DOHH2 (cell line): Measurements from ENCODE around the gene TRHDE.

ENCODE experiments used
- H3F3A ChIP-seq: fragments of 200-600 bp; sonication (generic), shearing (Covaris generic); 2 replicates; pipeline ENCODE4 v1.6.0; 2016; ENCODE audit warnings: antibody characterized with exemption, mild to moderate bottlenecking; ENCODE audit not compliant: control insufficient read depth, insufficient read depth
- H3K27ac ChIP-seq: fragments of 200-600 bp; sonication (generic); 2 replicates; pipeline ENCODE4 v1.5.1; 2014; ENCODE audit warnings: low read depth, mild to moderate bottlenecking, low read length, moderate library complexity
- H3K27me3 ChIP-seq: fragments of 200-600 bp; sonication (generic); 2 replicates; pipeline ENCODE4 v1.6.1; 2014; ENCODE audit warnings: mild to moderate bottlenecking, low read length, mixed read lengths; ENCODE audit not compliant: control insufficient read depth
- H3K36me3 ChIP-seq: fragments of 200-600 bp; sonication (generic); 2 replicates; pipeline ENCODE4 v1.6.1; 2014; ENCODE audit warnings: mild to moderate bottlenecking, low read length, moderate library complexity, mixed read lengths; ENCODE audit not compliant: control insufficient read depth
- H3K4me1 ChIP-seq: fragments of 200-600 bp; sonication (generic); 2 replicates; pipeline ENCODE4 v1.6.1; 2014; ENCODE audit warnings: mild to moderate bottlenecking, low read length, mixed read lengths; ENCODE audit not compliant: control insufficient read depth
- H3K4me2 ChIP-seq: fragments of 200-600 bp; sonication (generic); 2 replicates; pipeline ENCODE4 v1.6.0; 2014; ENCODE audit warnings: mild to moderate bottlenecking, low read length, moderate library complexity
- H3K4me3 ChIP-seq: fragments of 200-600 bp; sonication (generic); 2 replicates; pipeline ENCODE4 v1.5.1; 2014; ENCODE audit warnings: mild to moderate bottlenecking, low read length, mixed read lengths
- H3K79me2 ChIP-seq: fragments of 200-600 bp; sonication (generic); 2 replicates; pipeline ENCODE4 v1.6.1; 2014; ENCODE audit warnings: mild to moderate bottlenecking, low read length, mixed read lengths; ENCODE audit not compliant: control insufficient read depth
- H3K9me2 ChIP-seq: fragments of 200-600 bp; sonication (generic); replicated peaks from 2 replicates; pipeline ENCODE4 v1.6.1; 2014; ENCODE audit warnings: mild to moderate bottlenecking, low read length, mixed read lengths; ENCODE audit not compliant: control insufficient read depth
- H3K9me3 ChIP-seq: fragments of 200-600 bp; sonication (generic); 2 replicates; pipeline ENCODE4 v1.6.1; 2014; ENCODE audit warnings: antibody characterized with exemption, low read length, mixed read lengths; ENCODE audit not compliant: control insufficient read depth, insufficient read depth
- H4K20me1 ChIP-seq: fragments of 200-600 bp; sonication (generic); 2 replicates; pipeline ENCODE4 v1.6.0; 2014; ENCODE audit warnings: low read depth, mild to moderate bottlenecking, antibody characterized with exemption, low read length, moderate library complexity; ENCODE audit not compliant: control insufficient read depth, insufficient read depth
- EZH2phosphoT487 ChIP-seq: fragments of 200-600 bp; sonication (generic); IDR thresholded peaks from 2 replicates; pipeline ENCODE4 v1.6.1; 2017; ENCODE audit warnings: borderline replicate concordance, mild to moderate bottlenecking, antibody characterized with exemption, low read length, moderate library complexity, mixed read lengths
- TF ChIP-seq, protein P1 (sequence below): fragments of 200-600 bp; sonication (generic); IDR thresholded peaks from one replicate; pipeline ENCODE4 v1.5.1; 2014; ENCODE audit warnings: antibody characterized with exemption, mild to moderate bottlenecking, low read depth, low read length; ENCODE audit not compliant: poor library complexity, severe bottlenecking

TRHDE gene

DNA sequence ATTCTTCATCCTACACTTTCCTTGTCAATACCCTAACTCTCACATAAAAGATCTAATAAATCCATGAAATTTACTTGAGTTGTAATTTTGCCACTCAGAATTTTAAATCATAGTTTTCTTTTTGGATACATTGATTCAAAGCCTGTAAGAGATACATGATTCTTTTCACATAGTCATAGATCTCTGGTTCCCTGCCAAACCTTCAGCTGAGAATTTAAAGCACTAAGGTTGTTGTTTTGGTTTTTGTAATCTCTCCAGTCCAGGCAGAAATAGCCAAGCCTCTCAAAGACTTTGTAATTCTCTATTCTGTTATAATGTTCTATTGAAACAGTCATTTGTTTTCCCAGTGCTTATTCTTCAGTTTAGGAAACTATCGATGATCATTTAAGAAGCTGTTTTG, 273.9 kb downstream of the TRHDE start:
- H3K79me2 ChIP-seq: no peaks in the 10 kb centered on the region
- no peak overlapping the region for H3K27ac ChIP-seq
- H3K36me3 ChIP-seq: no peaks in the 10 kb centered on the region
- H3K27me3 ChIP-seq: no peaks in the 10 kb centered on the region
- no peaks in the 10 kb centered on the region for H3K4me1 ChIP-seq
- H3K9me2 ChIP-seq: no peaks in the 10 kb centered on the region
- no peak overlapping the region for H3K4me3 ChIP-seq
- TF ChIP-seq EZH2phosphoT487: no peak
- TF ChIP-seq, protein P1, sequence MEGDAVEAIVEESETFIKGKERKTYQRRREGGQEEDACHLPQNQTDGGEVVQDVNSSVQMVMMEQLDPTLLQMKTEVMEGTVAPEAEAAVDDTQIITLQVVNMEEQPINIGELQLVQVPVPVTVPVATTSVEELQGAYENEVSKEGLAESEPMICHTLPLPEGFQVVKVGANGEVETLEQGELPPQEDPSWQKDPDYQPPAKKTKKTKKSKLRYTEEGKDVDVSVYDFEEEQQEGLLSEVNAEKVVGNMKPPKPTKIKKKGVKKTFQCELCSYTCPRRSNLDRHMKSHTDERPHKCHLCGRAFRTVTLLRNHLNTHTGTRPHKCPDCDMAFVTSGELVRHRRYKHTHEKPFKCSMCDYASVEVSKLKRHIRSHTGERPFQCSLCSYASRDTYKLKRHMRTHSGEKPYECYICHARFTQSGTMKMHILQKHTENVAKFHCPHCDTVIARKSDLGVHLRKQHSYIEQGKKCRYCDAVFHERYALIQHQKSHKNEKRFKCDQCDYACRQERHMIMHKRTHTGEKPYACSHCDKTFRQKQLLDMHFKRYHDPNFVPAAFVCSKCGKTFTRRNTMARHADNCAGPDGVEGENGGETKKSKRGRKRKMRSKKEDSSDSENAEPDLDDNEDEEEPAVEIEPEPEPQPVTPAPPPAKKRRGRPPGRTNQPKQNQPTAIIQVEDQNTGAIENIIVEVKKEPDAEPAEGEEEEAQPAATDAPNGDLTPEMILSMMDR: no peak
- H3F3A ChIP-seq: no peaks in the 10 kb centered on the region
- no peaks in the 10 kb centered on the region for H3K9me3 ChIP-seq
- H4K20me1 ChIP-seq: no peaks in the 10 kb centered on the region
- H3K4me2 ChIP-seq: no peak overlapping the region

DNA sequence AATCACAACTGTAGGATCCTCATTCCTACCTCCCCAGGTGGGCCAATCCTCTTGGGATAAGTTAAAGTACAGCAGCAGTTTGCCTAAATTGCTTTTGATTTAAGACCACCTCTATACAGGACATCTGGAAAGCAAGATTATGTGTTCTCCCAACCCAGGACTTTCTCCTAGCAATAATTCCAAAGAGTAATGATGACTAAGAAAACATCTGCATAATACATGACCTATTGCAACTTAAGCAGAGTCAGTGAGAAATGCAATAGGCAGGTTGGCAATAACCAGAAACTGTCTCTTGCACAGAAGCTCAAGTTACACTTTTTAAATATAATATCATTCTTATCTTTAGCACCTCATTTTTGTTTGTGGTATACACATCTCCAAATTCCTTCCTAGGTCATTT, 275.4 kb downstream of the TRHDE start:
- no peaks in the 10 kb centered on the region for H3K27me3 ChIP-seq
- no peaks in the 10 kb centered on the region for H4K20me1 ChIP-seq
- H3K4me3 ChIP-seq: no peak overlapping the region

DNA sequence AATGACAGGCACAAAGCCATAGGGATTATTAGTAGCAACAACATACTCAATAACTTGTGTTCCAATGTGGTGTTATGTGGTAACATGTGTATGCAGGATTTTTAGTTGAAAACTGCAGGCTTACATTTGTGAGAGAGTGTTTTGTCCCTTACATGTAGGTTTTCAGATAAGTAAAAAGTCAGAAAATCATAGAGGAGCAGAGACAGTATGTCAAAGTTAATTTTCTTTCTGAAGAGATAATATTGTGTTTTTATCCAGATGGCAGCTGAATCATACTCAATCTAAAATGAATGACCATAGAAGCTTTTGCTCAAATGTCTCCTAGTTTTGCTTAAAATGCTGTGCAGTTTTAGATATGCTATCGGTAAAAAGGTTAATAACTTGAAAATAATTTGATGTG, 277.0 kb downstream of the TRHDE start:
- Histone ChIP-seq H3K36me3 (no peaks in the 10 kb centered on the region), H3K4me1 (no peaks in the 10 kb centered on the region), H3K4me3 (no peak overlapping the region), H3K9me2 (no peaks in the 10 kb centered on the region), H3F3A (no peaks in the 10 kb centered on the region), H4K20me1 (no peaks in the 10 kb centered on the region), H3K27me3 (no peaks in the 10 kb centered on the region), H3K9me3 (no peaks in the 10 kb centered on the region), H3K4me2 (no peak overlapping the region), H3K79me2 (no peaks in the 10 kb centered on the region), H3K27ac (no peak overlapping the region)
- TF ChIP-seq EZH2phosphoT487: no peak
- TF ChIP-seq, protein P1: no peak

More for the DNA sequence above, 275.4 kb downstream of the TRHDE start:
- Histone ChIP-seq H3K36me3 (no peaks in the 10 kb centered on the region), H3K4me1 (no peaks in the 10 kb centered on the region), H3F3A (no peaks in the 10 kb centered on the region), H3K27ac (no peak overlapping the region), H3K9me3 (no peaks in the 10 kb centered on the region), H3K9me2 (no peaks in the 10 kb centered on the region), H3K79me2 (no peaks in the 10 kb centered on the region), H3K4me2 (no peak overlapping the region)
- TF ChIP-seq, protein P1: no peak
- no peak for TF ChIP-seq EZH2phosphoT487
